ENCODE measurements around the gene APIP.

APIP gene

GRCh38 chr11:34953955-34954354 is 37.8 kb upstream of the APIP start:
- Histone ChIP-seq H3K4me3 (no peak overlapping the region), H3K9me3 (ENCODE audit: low read depth, low read length) (no peaks in the 10 kb centered on the region), H3K36me3 (ENCODE audit: insufficient read depth, low read length) (0 out of 2 replicates have a peak, but pooled peaks cover 7% of the 10 kb centered on the region), H3K9ac (ENCODE audit: insufficient read length) (no peak overlapping the region), H3K27ac (no peak overlapping the region)
- TF ChIP-seq POLR2AphosphoS5 (IDR thresholded peaks at IDR 0.05; ENCODE audit: borderline replicate concordance, low read depth, low read length), result no peak
- TF ChIP-seq FOXP2 (optimal IDR thresholded peaks at IDR 0.05; ENCODE audit: control extremely low read depth, extremely low read length, insufficient read depth), result no peak
- TF ChIP-seq EZH2 (IDR thresholded peaks at IDR 0.05), result no peak
- no peak for DNase-seq (ENCODE audit: low read depth, low spot score)

- no peak for DNase-seq (ENCODE audit: low read depth, low spot score)
- H3K4me3 ChIP-seq, result 0 out of 2 replicates have a peak overlapping the region, but pooled peaks have one; percentile 18
- H3K9me3 ChIP-seq (ENCODE audit: low read depth, low read length), result peaks cover 2% of the 10 kb centered on the region; the same call in 1 of the 2 replicates
- peak overlapping the region; percentile 84 for H3K27ac ChIP-seq
- no peaks in the 10 kb centered on the region for H3K36me3 ChIP-seq (ENCODE audit: insufficient read depth, low read length)
- TF ChIP-seq EZH2 (IDR thresholded peaks at IDR 0.05), result no peak
- no peak for TF ChIP-seq POLR2AphosphoS5 (IDR thresholded peaks at IDR 0.05; ENCODE audit: borderline replicate concordance, low read depth, low read length)
- TF ChIP-seq FOXP2 (optimal IDR thresholded peaks at IDR 0.05; ENCODE audit: control extremely low read depth, extremely low read length, insufficient read depth), result no peak
- no peak overlapping the region for H3K9ac ChIP-seq (ENCODE audit: insufficient read length)
Observed at GRCh38 chr11:34948696-34949095, 32.5 kb upstream of the APIP start.

GRCh38 chr11:34944692-34945091 is 28.5 kb upstream of the APIP start:
- no peak overlapping the region for H3K27ac ChIP-seq
- DNase-seq (ENCODE audit: low read depth, low spot score), result no peak
- H3K9me3 ChIP-seq (ENCODE audit: low read depth, low read length), result peaks cover 2% of the 10 kb centered on the region; the same call in 1 of the 2 replicates
- H3K4me3 ChIP-seq, result no peak overlapping the region
- no peak overlapping the region for H3K9ac ChIP-seq (ENCODE audit: insufficient read length)
- H3K36me3 ChIP-seq (ENCODE audit: insufficient read depth, low read length), result no peaks in the 10 kb centered on the region; the same call in 1 of the 2 replicates
- TF ChIP-seq FOXP2 (optimal IDR thresholded peaks at IDR 0.05; ENCODE audit: control extremely low read depth, extremely low read length, insufficient read depth), result no peak
- TF ChIP-seq EZH2 (IDR thresholded peaks at IDR 0.05), result no peak
- no peak for TF ChIP-seq POLR2AphosphoS5 (IDR thresholded peaks at IDR 0.05; ENCODE audit: borderline replicate concordance, low read depth, low read length)

- DNase-seq (ENCODE audit: low read depth, low spot score), result no peak
- H3K4me3 ChIP-seq, result no peak overlapping the region
- peaks cover 2% of the 10 kb centered on the region; the same call in 1 of the 2 replicates for H3K9me3 ChIP-seq (ENCODE audit: low read depth, low read length)
- no peak overlapping the region for H3K9ac ChIP-seq (ENCODE audit: insufficient read length)
- TF ChIP-seq EZH2 (IDR thresholded peaks at IDR 0.05) (no peak), FOXP2 (optimal IDR thresholded peaks at IDR 0.05; ENCODE audit: control extremely low read depth, extremely low read length, insufficient read depth) (no peak), POLR2AphosphoS5 (IDR thresholded peaks at IDR 0.05; ENCODE audit: borderline replicate concordance, low read depth, low read length) (no peak)
- H3K27ac ChIP-seq, result no peak overlapping the region
- no peaks in the 10 kb centered on the region; the same call in 1 of the 2 replicates for H3K36me3 ChIP-seq (ENCODE audit: insufficient read depth, low read length)
Observed at GRCh38 chr11:34941688-34942087, 25.5 kb upstream of the APIP start.

GRCh38 chr11:34940026-34940677 is 24.0 kb upstream of the APIP start:
- DNase-seq (ENCODE audit: low read depth, low spot score), result no peak
- H3K4me3 ChIP-seq, result no peak overlapping the region
- no peaks in the 10 kb centered on the region; the same call in 1 of the 2 replicates for H3K36me3 ChIP-seq (ENCODE audit: insufficient read depth, low read length)
- H3K9me3 ChIP-seq (ENCODE audit: low read depth, low read length), result peaks cover 2% of the 10 kb centered on the region; the same call in 1 of the 2 replicates
- no peak overlapping the region for H3K27ac ChIP-seq
- TF ChIP-seq FOXP2 (optimal IDR thresholded peaks at IDR 0.05; ENCODE audit: control extremely low read depth, extremely low read length, insufficient read depth), result no peak
- TF ChIP-seq EZH2 (IDR thresholded peaks at IDR 0.05), result no peak
- TF ChIP-seq POLR2AphosphoS5 (IDR thresholded peaks at IDR 0.05; ENCODE audit: borderline replicate concordance, low read depth, low read length), result no peak
- no peak overlapping the region for H3K9ac ChIP-seq (ENCODE audit: insufficient read length)

GRCh38 chr11:34938611-34939010 is 22.4 kb upstream of the APIP start:
- DNase-seq (ENCODE audit: low read depth, low spot score), result no peak
- H3K9ac ChIP-seq (ENCODE audit: insufficient read length), result no peak overlapping the region
- TF ChIP-seq EZH2 (IDR thresholded peaks at IDR 0.05), result no peak
- TF ChIP-seq POLR2AphosphoS5 (IDR thresholded peaks at IDR 0.05; ENCODE audit: borderline replicate concordance, low read depth, low read length), result no peak
- no peak for TF ChIP-seq FOXP2 (optimal IDR thresholded peaks at IDR 0.05; ENCODE audit: control extremely low read depth, extremely low read length, insufficient read depth)
- H3K27ac ChIP-seq, result no peak overlapping the region
- no peaks in the 10 kb centered on the region for H3K9me3 ChIP-seq (ENCODE audit: low read depth, low read length)
- H3K4me3 ChIP-seq, result no peak overlapping the region
- peaks cover 3% of the 10 kb centered on the region; the same call in 1 of the 2 replicates for H3K36me3 ChIP-seq (ENCODE audit: insufficient read depth, low read length)

- H3K27ac ChIP-seq, result no peak overlapping the region
- TF ChIP-seq FOXP2 (optimal IDR thresholded peaks at IDR 0.05; ENCODE audit: control extremely low read depth, extremely low read length, insufficient read depth) (no peak), POLR2AphosphoS5 (IDR thresholded peaks at IDR 0.05; ENCODE audit: borderline replicate concordance, low read depth, low read length) (no peak), EZH2 (IDR thresholded peaks at IDR 0.05) (no peak)
- H3K9ac ChIP-seq (ENCODE audit: insufficient read length), result no peak overlapping the region
- no peaks in the 10 kb centered on the region for H3K9me3 ChIP-seq (ENCODE audit: low read depth, low read length)
- peaks cover 9% of the 10 kb centered on the region; the same call in 1 of the 2 replicates for H3K36me3 ChIP-seq (ENCODE audit: insufficient read depth, low read length)
- DNase-seq (ENCODE audit: low read depth, low spot score), result no peak
- no peak overlapping the region for H3K4me3 ChIP-seq
Observed at GRCh38 chr11:34936945-34937629, 20.9 kb upstream of the APIP start.
